Panc1 (cell line): ENCODE data around the gene BEST3.

Experiments used
- POLR2AphosphoS5 ChIP-seq: IDR thresholded peaks from 2 replicates; pipeline ENCODE4 v1.6.1; 2012; ENCODE audit warnings: mild to moderate bottlenecking, low read depth, low read length, moderate library complexity
- TF ChIP-seq, protein P1 (sequence below): fragments of 450-650 bp; IDR thresholded peaks from 2 replicates; pipeline ENCODE4 v1.5.1; 2017; ENCODE audit warnings: mild to moderate bottlenecking

GRCh38 chr12:69704357-69704756, 5.3 kb upstream of the BEST3 start:
- TF ChIP-seq, protein P1, sequence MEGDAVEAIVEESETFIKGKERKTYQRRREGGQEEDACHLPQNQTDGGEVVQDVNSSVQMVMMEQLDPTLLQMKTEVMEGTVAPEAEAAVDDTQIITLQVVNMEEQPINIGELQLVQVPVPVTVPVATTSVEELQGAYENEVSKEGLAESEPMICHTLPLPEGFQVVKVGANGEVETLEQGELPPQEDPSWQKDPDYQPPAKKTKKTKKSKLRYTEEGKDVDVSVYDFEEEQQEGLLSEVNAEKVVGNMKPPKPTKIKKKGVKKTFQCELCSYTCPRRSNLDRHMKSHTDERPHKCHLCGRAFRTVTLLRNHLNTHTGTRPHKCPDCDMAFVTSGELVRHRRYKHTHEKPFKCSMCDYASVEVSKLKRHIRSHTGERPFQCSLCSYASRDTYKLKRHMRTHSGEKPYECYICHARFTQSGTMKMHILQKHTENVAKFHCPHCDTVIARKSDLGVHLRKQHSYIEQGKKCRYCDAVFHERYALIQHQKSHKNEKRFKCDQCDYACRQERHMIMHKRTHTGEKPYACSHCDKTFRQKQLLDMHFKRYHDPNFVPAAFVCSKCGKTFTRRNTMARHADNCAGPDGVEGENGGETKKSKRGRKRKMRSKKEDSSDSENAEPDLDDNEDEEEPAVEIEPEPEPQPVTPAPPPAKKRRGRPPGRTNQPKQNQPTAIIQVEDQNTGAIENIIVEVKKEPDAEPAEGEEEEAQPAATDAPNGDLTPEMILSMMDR = no peak
- TF ChIP-seq POLR2AphosphoS5 = no peak
